Stimulated activated CD4-positive, alpha-beta T cell treated with anti-CD3 and anti-CD28 coated beads, Interleukin-4, amount 100 ng/mL, for 1 hour (primary cell): ENCODE data around the gene MDH1B.
"Not testable (repeated sequence)": the region's sequence is repeated elsewhere in the genome, so short reads cannot be mapped to it uniquely, and the experiment has no call there.

Source experiments
- DNase-seq: peaks from one replicate; pipeline ENCODE4 v3.0.0-alpha.2; 2020

MDH1B gene

DNA sequence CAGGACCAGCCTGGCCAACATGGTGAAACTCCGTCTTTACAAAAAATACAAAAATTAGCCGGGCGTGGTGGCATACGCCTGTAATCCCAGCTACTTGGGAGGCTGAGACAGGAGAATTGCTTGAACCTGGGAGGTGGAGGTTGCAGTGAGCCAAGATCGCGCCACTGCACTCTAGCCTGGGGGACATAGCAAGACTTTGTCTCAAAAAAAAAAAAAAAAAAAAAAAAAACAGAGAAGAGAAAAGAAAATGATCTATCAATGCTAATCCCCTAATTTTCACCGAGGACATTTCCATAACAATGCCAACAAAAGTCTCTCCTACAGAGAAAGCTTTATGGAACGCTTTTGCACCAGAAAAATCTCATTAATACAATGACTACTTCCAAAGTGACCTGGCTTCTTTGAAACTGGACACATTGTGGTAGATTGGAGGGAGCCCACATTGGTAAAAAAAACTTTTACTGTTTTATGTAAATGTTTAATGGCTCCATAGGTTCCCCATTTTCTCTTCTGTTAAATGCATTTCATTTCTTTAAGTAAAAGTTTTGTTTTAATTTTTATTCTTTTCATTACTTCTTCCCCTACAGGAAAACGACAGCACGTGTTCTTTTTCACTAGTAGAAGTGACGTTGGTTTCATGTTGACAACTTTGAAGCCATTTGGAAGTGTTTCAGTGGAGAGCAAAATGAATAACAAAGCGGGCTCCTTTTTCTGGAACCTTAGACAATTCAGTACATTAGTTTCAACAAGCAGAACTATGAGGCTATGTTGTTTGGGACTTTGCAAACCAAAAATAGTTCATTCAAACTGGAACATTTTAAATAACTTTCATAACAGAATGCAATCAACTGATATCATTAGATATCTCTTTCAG lies 1.2 kb upstream of the MDH1B start:
- no peak for DNase-seq

DNA sequence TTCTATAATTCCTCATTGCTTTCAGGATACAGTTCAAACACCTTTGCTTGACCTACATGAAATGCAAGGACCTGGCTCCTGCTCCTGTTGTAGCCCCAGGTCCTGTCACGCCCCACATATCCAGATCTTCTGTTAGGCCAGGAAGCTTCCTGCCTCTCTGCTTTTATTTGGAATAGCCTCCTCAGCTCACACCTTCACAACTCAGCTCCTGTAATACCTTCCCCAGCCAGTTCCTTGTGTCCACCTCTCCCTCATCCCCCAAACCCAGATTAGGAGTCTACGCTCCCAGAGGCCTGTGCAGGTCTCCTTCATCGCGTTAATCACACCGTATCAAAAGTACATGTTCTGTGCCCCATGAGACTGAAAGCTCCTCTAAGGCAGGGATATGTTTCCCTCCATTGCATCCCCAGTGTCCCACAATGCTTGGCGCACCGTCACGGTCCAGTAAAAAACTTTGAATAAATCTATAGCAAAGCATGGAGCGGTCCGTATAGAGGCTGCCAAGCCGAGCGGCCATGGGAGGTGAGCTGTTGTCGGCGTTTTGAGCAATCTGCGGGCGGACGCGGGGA lies 371 bp downstream of the MDH1B start:
- DNase-seq = no peak

DNA sequence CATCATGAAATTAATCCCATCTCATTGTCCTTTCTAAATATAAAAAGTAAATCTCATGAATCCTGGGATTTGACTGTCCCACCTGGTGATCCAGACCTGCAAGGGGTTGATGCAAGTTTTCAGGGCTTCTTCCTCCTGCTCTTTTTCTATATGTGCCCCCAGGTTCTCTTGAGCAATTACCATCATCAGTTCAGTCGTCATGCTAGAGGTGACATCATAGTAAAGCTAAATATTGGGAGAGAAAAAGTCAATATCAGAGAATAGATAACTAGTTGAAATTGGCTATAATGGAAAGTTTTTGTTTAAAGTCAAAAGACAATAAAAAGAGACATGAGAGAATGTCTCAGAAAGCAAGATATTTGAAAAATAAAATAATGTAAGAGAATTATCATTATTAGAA lies 8.3 kb downstream of the MDH1B start:
- DNase-seq = no peak

DNA sequence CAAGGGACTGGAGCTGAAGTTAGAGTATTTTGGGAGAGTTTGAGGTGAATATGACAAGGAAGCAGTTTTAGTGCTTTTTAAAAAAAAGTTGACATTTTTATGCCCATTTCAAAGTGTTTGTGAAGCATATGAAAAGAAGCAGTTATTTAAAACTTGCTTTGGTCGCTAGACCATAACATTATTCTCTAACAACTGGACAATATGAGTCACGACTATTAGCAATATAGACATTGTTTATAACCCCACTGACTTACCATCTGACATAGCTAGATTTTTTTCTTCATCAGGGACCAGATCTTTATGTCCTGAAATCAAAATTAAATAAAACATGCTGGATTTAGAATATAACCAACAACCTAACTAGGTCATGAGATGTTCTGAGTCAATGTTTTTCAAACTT lies 24.3 kb downstream of the MDH1B start:
- no peak for DNase-seq

DNA sequence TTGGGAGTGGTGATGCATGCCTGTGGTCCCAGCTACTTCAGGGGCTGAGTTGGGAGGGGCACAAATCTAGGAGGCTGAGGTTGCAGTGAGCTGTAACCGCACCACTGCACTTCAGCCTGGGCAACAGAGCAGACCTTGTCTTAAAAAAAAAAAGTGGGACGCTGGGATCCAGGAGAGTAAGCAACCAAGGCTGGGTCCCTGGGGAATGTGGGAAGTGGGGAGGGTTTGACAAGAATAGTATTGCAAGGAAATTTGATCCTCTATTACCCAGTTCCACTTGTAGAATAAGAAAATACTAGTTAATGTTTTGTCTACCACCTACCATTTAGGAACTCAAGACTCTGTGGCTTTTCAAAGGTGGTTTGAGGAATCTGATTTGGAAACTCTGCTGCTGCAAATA lies 25.9 kb downstream of the MDH1B start:
- no peak for DNase-seq

DNA sequence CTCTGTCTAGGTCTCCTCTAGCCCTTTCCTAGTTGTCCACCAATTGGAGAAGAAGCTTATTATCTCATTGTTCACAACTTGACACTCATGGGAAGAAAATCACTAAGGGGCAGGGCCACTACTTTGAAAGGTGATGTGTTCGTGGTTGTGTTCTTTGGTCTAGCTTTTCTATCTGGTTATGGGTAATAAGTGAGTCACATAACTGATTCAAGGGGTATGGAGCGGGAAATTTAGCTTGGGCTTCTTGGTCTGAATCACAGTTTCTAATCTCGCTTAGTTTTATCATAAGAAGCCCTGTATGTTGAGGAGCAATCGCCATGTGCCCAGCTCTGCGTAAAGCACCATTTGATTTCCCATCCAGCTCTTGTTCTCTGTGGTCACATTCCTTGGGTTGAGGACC lies 28.2 kb downstream of the MDH1B start:
- DNase-seq = no peak

DNA sequence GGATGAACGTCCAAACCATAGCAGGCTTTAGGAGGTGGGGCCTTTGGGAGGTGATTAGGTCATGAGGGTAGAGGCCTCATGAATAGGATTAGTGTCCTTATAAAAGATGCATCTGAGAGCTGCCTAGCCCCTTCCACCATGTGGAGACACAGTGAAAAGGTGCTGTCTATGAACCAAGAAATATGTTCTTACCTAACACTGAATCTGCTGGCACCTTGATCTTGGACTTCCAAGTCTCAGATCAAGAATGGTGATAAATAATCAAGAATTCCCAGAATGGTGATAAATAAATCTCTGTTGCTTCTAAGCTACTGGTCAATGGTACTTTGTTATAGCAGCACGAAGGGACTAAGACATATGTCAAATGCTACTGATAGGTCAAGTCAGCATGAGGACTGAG lies 31.8 kb downstream of the MDH1B start:
- no peak for DNase-seq

DNA sequence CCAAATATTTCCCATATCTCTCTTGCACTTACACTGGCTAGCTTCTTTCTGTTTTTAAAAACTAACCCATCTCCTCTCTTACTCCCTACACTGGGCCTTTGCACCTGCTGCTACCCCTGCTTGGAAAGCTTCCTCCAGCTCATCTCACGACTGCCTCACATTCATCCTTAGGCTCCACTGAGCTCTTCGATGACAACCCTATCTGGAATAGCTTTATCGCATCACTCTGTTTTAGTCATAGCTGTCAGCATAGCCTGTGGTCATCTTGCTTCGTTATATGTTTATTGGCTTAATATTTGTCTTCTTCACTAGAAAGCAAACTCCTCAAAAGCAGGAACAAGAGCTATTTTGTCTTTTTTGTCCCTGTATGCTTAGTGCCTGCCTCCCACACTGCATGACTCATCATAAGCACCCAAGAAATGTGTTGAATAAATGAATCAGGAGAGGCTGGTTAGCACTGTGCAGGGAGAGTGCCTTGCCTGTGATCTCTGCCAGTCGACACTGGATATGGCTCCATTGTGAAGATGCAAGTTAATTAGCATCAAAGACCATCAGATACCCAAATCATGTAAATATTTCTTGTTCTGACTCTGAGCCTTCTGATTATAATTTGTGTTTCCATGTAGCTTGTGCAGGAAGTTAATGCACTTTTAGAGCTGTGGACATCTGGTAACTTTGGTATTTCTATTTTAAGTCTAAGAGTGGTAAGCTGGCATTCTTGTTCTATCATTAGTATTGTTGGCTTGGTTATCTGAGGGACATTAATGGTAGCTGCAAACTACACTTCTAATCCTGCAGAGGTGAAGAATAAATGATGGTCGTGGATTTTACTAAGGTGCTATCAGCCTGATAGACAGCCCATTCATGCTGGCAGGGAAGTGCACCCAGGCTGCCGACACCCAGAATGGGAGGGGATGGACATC lies 36.6 kb downstream of the MDH1B start:
- no peak for DNase-seq

DNA sequence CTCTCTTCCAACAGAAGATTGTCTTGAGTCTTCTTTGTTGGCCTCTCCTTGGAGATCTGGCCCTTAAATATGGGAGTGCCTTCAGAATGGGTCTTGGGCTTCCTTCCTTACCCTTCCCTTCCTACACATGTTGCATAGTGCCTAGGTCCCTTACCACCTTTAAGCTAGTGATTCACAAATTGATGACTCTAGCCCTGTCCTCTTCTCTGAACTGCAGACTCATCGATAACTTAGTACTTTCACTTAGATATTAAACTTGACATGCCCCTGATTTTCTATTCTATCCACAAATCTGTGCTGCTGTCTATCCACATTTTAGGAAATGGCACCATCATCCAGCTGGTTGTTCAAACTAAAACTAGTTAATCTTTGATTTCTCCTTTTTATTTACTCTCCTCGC lies 37.8 kb downstream of the MDH1B start:
- no peak for DNase-seq

DNA sequence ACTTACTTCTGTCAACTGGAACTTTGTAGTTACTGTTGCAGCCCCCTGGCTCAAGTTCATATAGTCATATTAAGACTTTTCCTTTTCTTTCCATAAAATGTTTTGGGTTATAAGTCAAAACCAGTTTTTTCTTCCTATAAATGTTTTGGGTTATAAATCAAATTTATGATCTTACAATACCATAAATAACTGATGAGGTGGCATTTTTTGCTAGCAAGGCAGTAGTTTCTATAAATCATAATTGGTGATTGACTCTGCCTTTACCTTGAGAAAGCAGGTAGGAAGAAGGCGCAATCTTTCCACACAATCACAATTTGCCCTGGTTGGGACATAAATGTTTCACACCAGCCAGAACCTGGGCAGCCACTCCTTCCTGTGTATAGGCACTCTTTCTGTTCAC lies 41.8 kb downstream of the MDH1B start:
- no peak for DNase-seq

DNA sequence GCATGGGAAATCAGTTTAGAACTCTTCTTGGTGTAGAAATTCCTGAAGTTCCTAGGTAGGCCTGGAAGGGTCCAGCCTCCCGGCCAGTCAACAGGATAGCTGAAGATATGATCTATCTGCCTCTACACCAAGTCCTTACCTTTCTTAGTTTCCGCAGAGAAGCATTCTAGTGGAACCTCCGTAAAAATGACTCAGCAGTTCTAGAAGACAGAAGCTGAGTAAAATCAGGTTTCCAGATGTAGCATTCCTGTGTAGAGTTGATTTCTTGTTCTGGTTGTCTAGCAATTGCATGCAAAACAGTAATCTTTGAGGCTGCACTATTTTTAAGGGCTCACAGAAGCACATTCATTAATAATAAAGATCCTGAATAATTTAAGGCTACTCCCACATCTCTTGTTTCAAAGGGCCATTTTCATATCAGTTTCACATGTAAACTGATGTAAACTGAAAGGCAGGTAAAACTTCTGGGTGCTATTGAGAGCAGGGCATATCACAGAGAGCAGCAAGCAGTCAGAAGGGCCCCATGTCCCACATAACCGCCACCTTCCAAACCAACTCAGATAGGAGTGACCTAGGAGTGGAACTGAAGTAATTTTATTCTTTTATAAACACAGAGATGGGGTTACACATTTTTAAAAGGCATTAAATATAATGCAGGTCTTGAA lies 43.7 kb downstream of the MDH1B start:
- no peak for DNase-seq

DNA sequence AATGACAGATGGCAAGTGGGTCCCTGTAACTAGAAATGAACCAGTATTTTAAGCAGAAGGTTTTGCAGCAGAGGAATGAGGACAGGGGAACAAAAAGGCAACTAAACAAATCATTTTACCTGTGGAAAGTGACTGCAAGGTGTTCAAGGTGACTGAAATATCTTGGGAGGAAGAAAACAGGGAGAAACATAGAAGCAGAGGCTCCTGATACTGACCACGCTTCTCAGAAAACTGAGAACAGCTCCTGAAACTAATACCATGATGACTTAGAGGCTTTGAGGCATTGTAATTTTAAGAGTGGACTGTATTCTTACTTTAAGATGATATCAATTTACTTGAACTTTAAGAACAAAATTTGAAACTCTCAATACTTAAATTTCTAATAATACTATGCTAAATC lies 46.8 kb downstream of the MDH1B start, which contains the start of gene DYTN:
Gene DYTN (minus strand): TSS at position 101 of the 400 bp plus-strand sequence. CDS start 117 bp downstream, outside the sequence.
- no peak for DNase-seq

DNA sequence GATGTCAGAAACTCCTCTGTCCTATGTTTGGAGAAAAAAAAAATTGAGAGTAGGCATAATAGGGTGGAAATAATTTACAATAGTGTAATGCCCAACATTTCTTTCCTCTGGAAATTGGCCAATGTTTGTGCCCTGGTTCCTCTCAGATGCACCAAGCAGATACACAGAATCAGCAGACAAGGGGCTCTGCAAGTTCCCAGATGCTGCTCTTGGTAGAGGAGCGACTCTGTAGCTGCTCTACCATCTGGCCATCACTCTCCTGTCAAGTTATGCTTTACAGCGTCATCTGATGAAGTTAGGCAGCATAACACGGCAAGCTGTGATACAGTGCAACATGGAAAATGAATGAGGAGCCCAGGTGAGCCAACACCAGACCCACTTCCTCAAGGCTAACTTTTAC lies 48.5 kb downstream of the MDH1B start:
- DNase-seq = no peak

DNA sequence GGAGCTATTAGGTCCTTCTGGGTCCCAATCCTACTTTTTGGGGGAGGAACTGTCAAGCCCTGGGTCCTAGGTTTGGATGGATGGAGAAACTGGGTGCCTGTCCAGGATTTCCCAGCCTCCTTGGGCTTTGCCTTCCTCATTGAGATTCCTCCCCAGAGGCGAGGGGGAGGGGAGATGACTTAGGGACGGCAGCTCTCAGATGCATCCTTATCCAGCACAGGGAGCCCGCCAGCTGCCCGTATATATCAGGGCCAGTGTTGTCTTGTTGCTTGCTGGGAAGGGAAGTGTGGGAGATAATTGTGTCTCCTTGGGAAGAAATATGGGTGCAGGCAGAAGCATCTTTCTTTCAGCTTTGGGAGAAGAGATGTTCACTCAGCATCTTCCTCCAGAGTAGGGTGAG lies 49.9 kb downstream of the MDH1B start:
- DNase-seq = not testable (repeated sequence)

DNA sequence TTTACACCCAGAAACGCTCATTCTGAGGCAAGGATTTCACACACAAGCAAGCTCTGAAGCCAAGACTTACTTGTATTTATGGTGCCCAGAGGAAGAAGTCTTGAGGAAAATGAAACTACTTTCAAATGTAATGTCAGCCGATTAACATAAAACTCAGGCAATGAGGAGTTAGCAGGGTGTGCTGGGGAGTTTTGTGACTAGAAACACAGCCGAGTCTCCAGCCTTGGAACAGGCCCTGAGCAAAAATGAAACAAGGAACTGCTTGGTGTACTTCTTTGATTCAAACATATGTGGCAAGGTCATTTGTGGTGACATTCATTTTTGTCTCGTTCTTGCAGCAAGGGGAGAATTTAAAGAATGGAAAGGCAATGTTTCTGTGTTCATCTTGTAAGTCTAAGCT lies 51.4 kb downstream of the MDH1B start:
- DNase-seq = no peak

DNA sequence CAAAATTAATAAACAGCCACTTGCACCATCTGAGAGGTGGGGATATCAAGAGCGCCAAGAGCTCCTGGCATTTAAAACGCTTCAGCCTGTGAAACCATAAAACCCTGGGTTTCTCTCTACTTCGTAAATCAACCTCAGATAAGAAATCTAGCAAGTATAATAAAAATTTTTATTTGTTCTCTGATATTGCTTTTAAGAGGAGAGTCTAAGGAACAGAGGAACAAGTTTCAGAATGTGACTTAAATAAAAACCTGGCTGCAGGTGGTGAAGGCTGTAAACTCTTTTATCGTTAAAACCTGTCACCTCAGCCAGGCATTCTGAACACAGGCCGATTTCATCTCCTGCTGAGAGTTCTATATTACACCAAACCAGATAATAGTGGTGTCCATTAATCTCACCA lies 56.8 kb downstream of the MDH1B start:
- DNase-seq = no peak

DNA sequence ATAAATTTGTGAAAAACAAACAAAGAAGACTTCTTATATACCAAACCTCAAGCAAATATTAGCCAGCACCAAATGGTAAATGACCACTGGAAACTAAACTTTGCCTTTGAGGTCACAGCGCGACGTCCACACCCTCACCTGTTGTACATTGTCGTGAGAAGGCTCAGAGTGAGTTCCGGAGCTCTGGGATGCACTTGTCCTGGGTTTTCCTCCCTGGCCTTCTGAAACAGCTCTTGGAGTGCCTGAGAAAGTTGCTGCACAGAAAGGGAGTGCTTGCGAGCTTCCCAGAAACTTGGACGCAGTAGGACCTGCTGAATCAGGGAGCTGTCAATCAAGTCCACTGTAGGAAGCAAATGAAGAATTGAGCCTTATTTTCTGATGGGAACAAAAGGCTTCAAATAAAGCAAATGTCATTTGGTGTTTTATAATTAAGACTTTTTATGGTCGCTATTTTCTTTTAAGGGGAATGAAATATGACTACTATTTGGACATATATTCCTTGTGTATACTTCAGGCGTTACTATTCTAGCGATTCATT lies 57.9 kb downstream of the MDH1B start:
- DNase-seq = no peak

DNA sequence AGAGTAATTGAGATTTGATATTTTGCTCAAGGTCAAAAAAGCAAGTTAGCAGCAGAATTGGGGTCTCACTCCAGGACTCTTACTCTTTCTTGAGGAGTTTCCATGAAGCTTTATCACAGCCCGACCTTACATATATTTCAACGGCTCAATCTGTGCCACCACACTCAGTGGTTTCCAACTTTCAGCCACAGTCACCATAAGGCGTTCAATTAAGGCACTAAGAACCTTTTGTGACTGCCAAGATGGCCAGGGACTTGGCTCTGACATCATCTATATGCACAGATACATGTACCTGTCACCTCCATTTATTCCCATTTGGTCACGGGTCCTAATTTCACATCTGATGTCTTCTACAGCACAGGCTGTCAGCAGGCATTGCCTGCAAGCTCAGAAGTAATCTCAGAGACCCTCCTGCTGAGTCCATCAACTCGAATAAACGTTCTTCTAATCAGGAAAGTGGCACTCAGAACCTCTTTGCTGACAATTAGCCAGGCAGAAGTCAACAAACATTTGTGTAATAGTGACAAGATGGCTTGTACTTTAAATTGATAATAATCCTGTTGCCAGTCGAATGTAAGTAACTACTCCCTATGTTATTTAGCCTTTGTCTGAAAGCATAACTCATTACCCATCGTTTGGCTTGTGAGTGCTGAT lies 63.0 kb downstream of the MDH1B start:
- DNase-seq = no peak

DNA sequence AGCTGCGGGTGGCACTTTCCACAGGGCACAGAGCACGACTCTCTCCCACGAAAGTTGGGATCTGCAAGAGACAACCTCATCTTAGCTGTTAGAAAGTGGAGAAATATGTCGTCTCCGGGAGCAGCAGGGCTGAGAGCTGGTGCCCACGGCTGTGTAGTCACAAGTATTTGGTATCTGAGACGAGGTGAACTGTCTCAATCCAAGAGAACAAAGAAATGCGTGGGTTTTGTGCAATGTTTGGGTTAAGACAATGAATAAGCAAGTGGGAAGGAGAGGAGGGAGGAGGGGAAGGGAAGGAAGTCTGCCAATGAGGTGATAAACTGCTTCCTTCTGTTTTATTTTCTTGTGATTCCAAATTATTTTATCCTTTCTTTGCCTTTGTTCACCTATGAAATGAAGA lies 65.0 kb downstream of the MDH1B start:
- DNase-seq = no peak

DNA sequence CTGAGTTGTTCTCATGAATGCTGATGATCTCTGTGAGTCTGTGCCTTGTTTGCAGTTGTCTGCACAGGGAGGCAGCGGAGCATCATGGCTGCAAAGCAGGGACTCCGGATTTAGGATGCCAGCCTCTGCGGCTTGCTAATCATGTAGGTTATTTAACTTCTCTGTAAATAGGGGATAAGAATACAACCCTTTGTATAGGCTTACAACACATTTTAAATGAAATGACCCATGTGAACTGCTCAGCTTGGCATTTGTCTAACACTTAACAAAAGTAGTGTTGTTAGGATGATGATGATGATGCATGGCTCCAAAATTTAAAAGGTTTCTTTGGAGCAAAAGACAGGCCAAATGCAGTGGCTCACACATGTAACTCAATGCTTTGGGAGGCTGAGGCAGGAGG lies 66.3 kb downstream of the MDH1B start:
- no peak for DNase-seq

DNA sequence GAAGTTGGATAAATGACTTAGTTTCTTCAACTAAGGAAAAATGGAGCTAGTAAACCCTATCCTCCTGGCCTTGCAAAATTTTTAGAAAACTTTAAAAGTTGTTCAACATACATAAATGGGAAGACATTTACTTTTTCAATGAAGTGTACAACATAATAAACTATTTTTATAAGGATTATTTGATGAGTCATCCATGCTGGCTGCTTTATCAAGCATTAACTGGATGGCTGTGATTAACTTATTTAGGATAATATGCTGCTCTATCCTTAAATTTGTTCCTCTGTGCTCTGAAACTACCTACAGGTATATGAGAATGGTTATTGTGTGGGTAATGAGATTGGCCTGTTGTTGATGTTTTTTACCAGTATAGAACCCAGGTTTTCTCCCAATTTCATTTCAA lies 68.2 kb downstream of the MDH1B start:
- no peak for DNase-seq
